ENCODE measurements around the gene MOSPD2. TPM values are rescaled to one million over a fixed set of nuclear protein-coding genes. Genes with fewer than 3 reads are reported as not detected.

MOSPD2 gene
- total RNA-seq, 2 experiments from 2014 or later: 6.4 to 6.8 TPM

DNA sequence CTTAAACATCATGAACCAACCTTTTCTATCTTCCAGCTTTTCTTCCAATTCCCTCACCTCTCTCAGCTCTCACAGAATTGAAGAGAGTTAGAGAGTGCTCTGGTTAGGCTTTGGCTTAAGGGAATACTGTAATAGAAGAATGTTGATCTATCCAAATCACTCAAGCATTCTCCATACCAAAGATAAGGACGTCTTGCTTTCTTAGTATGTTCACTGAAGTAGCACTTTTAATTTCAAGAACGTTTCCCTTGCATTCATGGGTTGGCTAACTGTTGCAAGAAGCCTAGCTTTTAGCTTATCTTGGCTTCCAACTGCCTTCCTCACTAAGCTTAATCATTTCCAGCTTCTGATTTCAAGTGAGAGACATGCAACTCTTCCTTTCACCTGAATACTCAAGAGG is 43.6 kb upstream of the MOSPD2 start:
- TF ChIP-seq, protein P1, sequence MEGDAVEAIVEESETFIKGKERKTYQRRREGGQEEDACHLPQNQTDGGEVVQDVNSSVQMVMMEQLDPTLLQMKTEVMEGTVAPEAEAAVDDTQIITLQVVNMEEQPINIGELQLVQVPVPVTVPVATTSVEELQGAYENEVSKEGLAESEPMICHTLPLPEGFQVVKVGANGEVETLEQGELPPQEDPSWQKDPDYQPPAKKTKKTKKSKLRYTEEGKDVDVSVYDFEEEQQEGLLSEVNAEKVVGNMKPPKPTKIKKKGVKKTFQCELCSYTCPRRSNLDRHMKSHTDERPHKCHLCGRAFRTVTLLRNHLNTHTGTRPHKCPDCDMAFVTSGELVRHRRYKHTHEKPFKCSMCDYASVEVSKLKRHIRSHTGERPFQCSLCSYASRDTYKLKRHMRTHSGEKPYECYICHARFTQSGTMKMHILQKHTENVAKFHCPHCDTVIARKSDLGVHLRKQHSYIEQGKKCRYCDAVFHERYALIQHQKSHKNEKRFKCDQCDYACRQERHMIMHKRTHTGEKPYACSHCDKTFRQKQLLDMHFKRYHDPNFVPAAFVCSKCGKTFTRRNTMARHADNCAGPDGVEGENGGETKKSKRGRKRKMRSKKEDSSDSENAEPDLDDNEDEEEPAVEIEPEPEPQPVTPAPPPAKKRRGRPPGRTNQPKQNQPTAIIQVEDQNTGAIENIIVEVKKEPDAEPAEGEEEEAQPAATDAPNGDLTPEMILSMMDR (IDR thresholded peaks at IDR 0.05): no peak
- DNase-seq: no peak
- H3K4me1 Mint-ChIP-seq (ENCODE audit: low read depth): no peaks in the 10 kb centered on the region
- Histone ChIP-seq H3K4me1 (ENCODE audit: insufficient read depth, low read length) (no peaks in the 10 kb centered on the region), H3K36me3 (ENCODE audit: insufficient read depth, low read length) (no peaks in the 10 kb centered on the region), H3K27me3 (ENCODE audit: control insufficient read depth in 1 of 2, insufficient read depth in 2 of 2, low read length in 2 of 2) (no peaks in the 10 kb centered on the region), H3K27ac (ENCODE audit: low read depth in 1 of 2, low read length in 2 of 2) (no peak overlapping the region), H3K9me3 (ENCODE audit: control insufficient read depth in 1 of 2, insufficient read depth in 1 of 2, low read length in 2 of 2) (no peaks in the 10 kb centered on the region), H3K4me3 (ENCODE audit: low read length) (no peak overlapping the region)
- no peaks in the 10 kb centered on the region for H3K27me3 Mint-ChIP-seq
- no peak overlapping the region for H3K27ac Mint-ChIP-seq
- H3K4me3 Mint-ChIP-seq: no peak overlapping the region
- peaks cover 3% of the 10 kb centered on the region for H3K9me3 Mint-ChIP-seq
- no peaks in the 10 kb centered on the region for H3K36me3 Mint-ChIP-seq (ENCODE audit: low read depth)
- ChIA-PET POLR2A (no interaction called here), CTCF (no interaction called here)
- ATAC-seq (ENCODE audit: poor library complexity): no peak
- intact Hi-C loops (cut with DNase I, micrococcal nuclease): no loop called here

DNA sequence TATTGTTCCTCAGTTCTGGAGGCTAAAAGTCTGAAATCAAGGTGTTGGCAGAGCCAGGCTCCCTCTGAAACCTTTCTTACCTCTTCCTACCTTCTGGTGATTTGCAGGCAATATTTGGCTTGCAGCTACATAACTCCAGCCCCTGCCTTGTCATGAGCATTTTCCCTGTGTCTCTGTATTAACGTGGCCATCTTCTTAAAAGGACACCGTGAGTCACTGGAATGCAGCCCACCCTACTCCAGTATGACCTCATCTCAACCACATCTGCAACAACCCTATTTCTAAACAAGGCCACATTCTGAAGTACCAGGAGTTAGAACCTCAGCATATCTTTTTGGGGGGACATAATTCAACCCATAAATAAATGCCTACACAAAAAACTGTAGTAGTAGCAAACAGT is 41.1 kb upstream of the MOSPD2 start:
- no peak overlapping the region for H3K27ac Mint-ChIP-seq
- no peaks in the 10 kb centered on the region for H3K27me3 Mint-ChIP-seq
- no peaks in the 10 kb centered on the region for H3K27me3 ChIP-seq (ENCODE audit: control insufficient read depth in 1 of 2, insufficient read depth in 2 of 2, low read length in 2 of 2)
- H3K9me3 ChIP-seq (ENCODE audit: control insufficient read depth in 1 of 2, insufficient read depth in 1 of 2, low read length in 2 of 2): no peaks in the 10 kb centered on the region
- H3K4me3 Mint-ChIP-seq: no peak overlapping the region
- no peak overlapping the region for H3K4me3 ChIP-seq (ENCODE audit: low read length)
- no peaks in the 10 kb centered on the region for H3K36me3 ChIP-seq (ENCODE audit: insufficient read depth, low read length)
- no peak for DNase-seq
- CTCF ChIA-PET: no interaction called here
- TF ChIP-seq, protein P1 (IDR thresholded peaks at IDR 0.05): no peak
- POLR2A ChIA-PET: no interaction called here
- H3K4me1 ChIP-seq (ENCODE audit: insufficient read depth, low read length): no peaks in the 10 kb centered on the region
- ATAC-seq (ENCODE audit: poor library complexity): no peak
- intact Hi-C loops (cut with DNase I, micrococcal nuclease): no loop called here
- H3K4me1 Mint-ChIP-seq (ENCODE audit: low read depth): no peaks in the 10 kb centered on the region
- peaks cover 13% of the 10 kb centered on the region for H3K36me3 Mint-ChIP-seq (ENCODE audit: low read depth)
- peaks cover 3% of the 10 kb centered on the region for H3K9me3 Mint-ChIP-seq
- no peak overlapping the region for H3K27ac ChIP-seq (ENCODE audit: low read depth in 1 of 2, low read length in 2 of 2)

DNA sequence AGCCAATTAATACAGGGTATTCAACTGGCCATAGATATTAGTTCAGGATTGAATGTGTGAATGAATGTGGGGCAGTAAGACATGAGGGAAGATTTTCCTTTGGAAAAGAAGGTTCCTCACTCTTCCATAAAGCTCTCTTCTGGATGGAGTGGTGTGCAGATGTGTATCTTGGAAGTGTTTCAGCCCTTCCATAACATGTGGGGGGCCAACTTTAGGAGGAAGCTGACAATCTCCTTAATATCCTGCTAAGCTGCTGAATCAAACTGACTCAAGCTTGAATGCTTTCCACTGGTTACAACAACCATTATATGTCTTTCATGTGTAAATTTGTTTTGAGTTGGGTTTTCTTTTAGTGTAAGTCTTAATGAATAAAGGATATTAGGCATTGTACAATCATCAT is 40.6 kb upstream of the MOSPD2 start:
- peaks cover 3% of the 10 kb centered on the region for H3K9me3 Mint-ChIP-seq
- H3K27ac Mint-ChIP-seq: no peak overlapping the region
- POLR2A ChIA-PET: no interaction called here

More for the DNA sequence above, 40.6 kb upstream of the MOSPD2 start:
- intact Hi-C loops (cut with DNase I, micrococcal nuclease): no loop called here
- TF ChIP-seq, protein P1 (IDR thresholded peaks at IDR 0.05): no peak
- Mint-ChIP-seq H3K36me3 (ENCODE audit: low read depth) (peaks cover 13% of the 10 kb centered on the region), H3K4me1 (ENCODE audit: low read depth) (no peaks in the 10 kb centered on the region), H3K4me3 (no peak overlapping the region), H3K27me3 (no peaks in the 10 kb centered on the region)
- no peak overlapping the region for H3K27ac ChIP-seq (ENCODE audit: low read depth in 1 of 2, low read length in 2 of 2)
- DNase-seq (no peak), ATAC-seq (ENCODE audit: poor library complexity) (no peak)
- no peaks in the 10 kb centered on the region for H3K9me3 ChIP-seq (ENCODE audit: control insufficient read depth in 1 of 2, insufficient read depth in 1 of 2, low read length in 2 of 2)
- CTCF ChIA-PET: no interaction called here
- H3K4me1 ChIP-seq (ENCODE audit: insufficient read depth, low read length): no peaks in the 10 kb centered on the region
- H3K4me3 ChIP-seq (ENCODE audit: low read length): no peak overlapping the region
- no peaks in the 10 kb centered on the region for H3K27me3 ChIP-seq (ENCODE audit: control insufficient read depth in 1 of 2, insufficient read depth in 2 of 2, low read length in 2 of 2)
- H3K36me3 ChIP-seq (ENCODE audit: insufficient read depth, low read length): no peaks in the 10 kb centered on the region

Data from CD4-positive, alpha-beta T cell (primary cell).